Epithelial cell of umbilical artery (primary cell): ENCODE data around the gene PAPOLA. TPM values are rescaled to one million over a fixed set of nuclear protein-coding genes. Genes with fewer than 3 reads are reported as not detected.

Experiments
- total RNA-seq: library from RNA; depleted of rRNA; stranded (reverse); fragments of >200 nt; gene quantifications from 2 replicates; pipeline ENCODE4 v1.2.3, GENCODE V29; 2014

PAPOLA gene
- 103 and 122 TPM in 2 replicates for total RNA-seq

DNA sequence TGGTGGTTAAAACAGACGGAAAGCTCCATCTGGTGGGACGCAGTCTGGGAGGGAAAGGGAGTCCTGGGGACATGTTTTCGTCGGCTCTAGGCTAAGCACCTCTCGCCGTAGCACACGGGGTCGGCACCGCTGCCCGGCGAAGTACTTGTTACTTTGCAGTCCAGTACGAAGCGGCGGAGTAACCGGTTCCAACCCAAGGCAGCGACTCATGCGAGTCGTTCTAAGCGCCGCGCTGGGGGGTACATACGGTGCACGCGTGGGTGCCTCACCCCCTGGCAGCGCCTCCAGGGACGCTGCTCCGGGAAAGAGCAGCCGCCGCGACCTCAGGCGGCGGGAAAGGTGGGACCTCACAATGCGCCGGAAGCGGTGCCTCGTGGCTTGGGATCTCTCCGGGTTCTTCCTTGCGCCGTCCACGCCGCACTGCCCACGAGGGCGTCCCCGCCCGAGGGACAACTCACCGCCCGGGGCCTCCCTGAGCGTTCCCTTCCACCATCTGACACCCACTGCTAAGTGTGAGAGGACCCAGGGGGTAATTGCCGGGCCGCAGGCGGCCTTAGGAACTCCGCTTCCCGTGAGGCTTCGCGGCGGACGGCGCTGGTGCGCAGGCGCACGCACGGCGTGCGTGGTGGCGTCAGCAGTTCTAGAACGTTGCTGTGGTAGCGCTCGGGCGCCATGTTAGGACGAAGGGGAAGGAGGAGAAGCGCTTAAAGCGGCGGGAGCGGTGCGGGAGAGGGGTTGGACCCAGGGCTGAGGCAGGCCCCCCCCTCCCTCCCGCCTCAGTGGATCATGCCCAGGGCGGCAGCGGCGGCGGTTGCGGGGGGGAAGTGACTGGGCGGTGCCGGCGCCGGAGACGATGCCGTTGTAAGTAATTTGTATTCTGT is at the start of gene PAPOLA:
TSS of gene PAPOLA (plus strand) at position 643 of the 881 bp plus-strand sequence. CDS start at position 854, 211 bp downstream.

Other genes with a start within 250 kb of the PAPOLA start
- 0.30 and 0.32 TPM in 2 replicates for gene BDKRB1, start 246.2 kb upstream of the PAPOLA start, total RNA-seq
- gene ATG2B, start 139.0 kb upstream of the PAPOLA start, total RNA-seq: 11.0 and 14.0 TPM in 2 replicates
- gene GSKIP, start 138.9 kb upstream of the PAPOLA start, total RNA-seq: 42.6 and 46.4 TPM in 2 replicates
- gene AK7, start 110.3 kb upstream of the PAPOLA start, total RNA-seq: 0.65 and 1.2 TPM in 2 replicates